Mucosa of descending colon (tissue), 3 donors: Measurements from ENCODE around the gene LETM1. TPM values are rescaled to one million over a fixed set of nuclear protein-coding genes. Genes with fewer than 3 reads are reported as not detected.

Experiments
- ATAC-seq: fragments of 200-7000 bp; cut with Tn5 transposase; one replicate; pipeline ENCODE4 v1.9.1; 2020; ENCODE audit warnings: mild to moderate bottlenecking, moderate library complexity
- DNase-seq, 3 donors: peaks; one replicate each; pipeline ENCODE4 v3.0.0-alpha.2; 2020
- H3K36me3 ChIP-seq: fragments of 200-600 bp; one replicate; pipeline ENCODE4 v1.8.0; 2021; ENCODE audit warnings: low read depth, mild to moderate bottlenecking
- H3K4me1 ChIP-seq: fragments of 200-600 bp; one replicate; pipeline ENCODE4 v1.8.0; 2021; ENCODE audit warnings: low read depth, mild to moderate bottlenecking
- H3K4me3 ChIP-seq: fragments of 200-600 bp; one replicate; pipeline ENCODE4 v1.8.0; 2021; ENCODE audit warnings: mild to moderate bottlenecking
- H3K9me3 ChIP-seq: fragments of 200-600 bp; one replicate; pipeline ENCODE4 v1.8.0; 2021; ENCODE audit warnings: mild to moderate bottlenecking
- intact Hi-C, 2 donors: fragments of 100-400 bp; cut with DNase I in 1 of 2; cut with micrococcal nuclease in 1 of 2; formaldehyde crosslinking; loops; one replicate each; pipeline versions ENCODE4 v1.11.0 to v1.11.1; 2022; cut with DNase I, micrococcal nuclease
- total RNA-seq, 3 donors: library from RNA; stranded (reverse); fragmentation: NEBNext Ultra II Directional in 2 of 3; extraction: Animal tissue kit (Norgen Biotek cat#: 25700) in 2 of 3; gene quantifications; one replicate each; pipeline versions ENCODE4 v1.2.1 to v1.2.4, GENCODE V29; 2021 to 2023
- TF ChIP-seq, protein P1 (sequence below): fragments of 200-600 bp; IDR thresholded peaks from one replicate; pipeline ENCODE4 v1.8.0; 2022; ENCODE audit warnings: antibody characterized with exemption, mild to moderate bottlenecking
- donor health status: DM: no; HTN: no; CAD: no; lungs with moderate emphysema.
- donor health status: DM: no; HTN: no; CAD: no.
- donor health status: DM: no; HTN: yes; CAD: no.

The LETM1 gene
- total RNA-seq, 3 donors from 2014 or later: 85.5 to 160 (median 133) TPM

DNA sequence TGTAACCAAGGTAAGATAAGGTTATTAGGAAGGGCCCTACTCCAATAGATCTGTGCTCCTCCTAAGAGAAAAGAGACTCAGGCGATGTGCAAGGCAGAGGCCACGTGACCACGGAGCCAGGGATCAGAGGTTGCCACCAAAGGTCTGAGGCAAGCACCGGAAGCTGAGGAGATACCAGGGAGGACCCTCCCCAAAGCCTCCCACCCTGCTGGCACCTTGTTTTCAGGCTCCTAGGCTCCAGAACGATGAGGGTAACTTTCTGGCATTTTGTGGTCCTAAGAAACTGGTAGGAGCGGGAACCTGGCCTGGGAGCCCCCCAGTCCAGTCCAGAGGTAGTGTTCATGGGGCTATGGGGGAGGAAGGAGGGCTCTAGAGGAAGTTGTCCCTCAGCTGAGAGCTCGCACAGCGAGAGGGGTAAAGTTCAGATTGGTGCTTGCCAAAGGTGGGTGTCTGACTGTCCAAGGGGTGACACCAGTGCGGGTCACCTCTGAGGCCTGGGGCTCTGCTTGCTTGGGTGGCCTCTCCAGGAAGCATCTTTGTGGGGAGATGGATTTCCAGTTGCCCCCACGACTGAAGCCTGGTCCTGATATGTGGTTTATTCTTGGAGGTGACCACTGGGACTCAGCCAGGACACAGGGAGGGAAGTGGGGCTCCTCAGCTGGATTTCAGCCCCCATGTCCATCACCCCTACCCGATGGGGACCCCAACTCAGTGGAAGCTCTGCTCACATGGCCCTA, 7.5 kb upstream of the LETM1 start:
- peak in 1 of 3 donors; percentile 27 for DNase-seq
- Histone ChIP-seq H3K4me1 (peaks cover 7% of the 10 kb centered on the region), H3K4me3 (no peak overlapping the region), H3K9me3 (no peaks in the 10 kb centered on the region), H3K36me3 (no peaks in the 10 kb centered on the region)
- intact Hi-C loops: no loop called here
- TF ChIP-seq, protein P1, sequence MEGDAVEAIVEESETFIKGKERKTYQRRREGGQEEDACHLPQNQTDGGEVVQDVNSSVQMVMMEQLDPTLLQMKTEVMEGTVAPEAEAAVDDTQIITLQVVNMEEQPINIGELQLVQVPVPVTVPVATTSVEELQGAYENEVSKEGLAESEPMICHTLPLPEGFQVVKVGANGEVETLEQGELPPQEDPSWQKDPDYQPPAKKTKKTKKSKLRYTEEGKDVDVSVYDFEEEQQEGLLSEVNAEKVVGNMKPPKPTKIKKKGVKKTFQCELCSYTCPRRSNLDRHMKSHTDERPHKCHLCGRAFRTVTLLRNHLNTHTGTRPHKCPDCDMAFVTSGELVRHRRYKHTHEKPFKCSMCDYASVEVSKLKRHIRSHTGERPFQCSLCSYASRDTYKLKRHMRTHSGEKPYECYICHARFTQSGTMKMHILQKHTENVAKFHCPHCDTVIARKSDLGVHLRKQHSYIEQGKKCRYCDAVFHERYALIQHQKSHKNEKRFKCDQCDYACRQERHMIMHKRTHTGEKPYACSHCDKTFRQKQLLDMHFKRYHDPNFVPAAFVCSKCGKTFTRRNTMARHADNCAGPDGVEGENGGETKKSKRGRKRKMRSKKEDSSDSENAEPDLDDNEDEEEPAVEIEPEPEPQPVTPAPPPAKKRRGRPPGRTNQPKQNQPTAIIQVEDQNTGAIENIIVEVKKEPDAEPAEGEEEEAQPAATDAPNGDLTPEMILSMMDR: no peak
- no peak for ATAC-seq

DNA sequence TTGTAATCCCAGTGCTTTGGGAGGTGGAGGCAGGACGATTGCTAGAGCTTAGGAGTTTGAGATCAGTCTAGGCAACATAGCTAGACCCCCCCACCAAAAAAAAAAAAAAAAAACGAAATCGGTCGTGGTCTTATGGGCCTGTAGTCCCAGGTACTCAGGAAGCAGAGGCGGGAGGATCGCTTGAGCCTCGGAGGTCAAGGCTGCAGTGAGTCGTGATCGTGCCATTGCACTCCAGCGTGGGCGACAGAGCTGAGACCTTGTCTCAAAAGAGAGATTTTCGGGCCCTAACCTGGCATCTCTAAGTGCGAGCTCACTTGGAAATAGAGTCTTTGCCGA, 7.0 kb upstream of the LETM1 start:
- H3K4me3 ChIP-seq: no peak overlapping the region
- TF ChIP-seq, protein P1: no peak
- intact Hi-C loops: no loop called here
- DNase-seq: peak in 1 of 3 donors; percentile 31
- H3K9me3 ChIP-seq: no peaks in the 10 kb centered on the region
- ATAC-seq: no peak
- H3K36me3 ChIP-seq: no peaks in the 10 kb centered on the region
- H3K4me1 ChIP-seq: peaks cover 4% of the 10 kb centered on the region

DNA sequence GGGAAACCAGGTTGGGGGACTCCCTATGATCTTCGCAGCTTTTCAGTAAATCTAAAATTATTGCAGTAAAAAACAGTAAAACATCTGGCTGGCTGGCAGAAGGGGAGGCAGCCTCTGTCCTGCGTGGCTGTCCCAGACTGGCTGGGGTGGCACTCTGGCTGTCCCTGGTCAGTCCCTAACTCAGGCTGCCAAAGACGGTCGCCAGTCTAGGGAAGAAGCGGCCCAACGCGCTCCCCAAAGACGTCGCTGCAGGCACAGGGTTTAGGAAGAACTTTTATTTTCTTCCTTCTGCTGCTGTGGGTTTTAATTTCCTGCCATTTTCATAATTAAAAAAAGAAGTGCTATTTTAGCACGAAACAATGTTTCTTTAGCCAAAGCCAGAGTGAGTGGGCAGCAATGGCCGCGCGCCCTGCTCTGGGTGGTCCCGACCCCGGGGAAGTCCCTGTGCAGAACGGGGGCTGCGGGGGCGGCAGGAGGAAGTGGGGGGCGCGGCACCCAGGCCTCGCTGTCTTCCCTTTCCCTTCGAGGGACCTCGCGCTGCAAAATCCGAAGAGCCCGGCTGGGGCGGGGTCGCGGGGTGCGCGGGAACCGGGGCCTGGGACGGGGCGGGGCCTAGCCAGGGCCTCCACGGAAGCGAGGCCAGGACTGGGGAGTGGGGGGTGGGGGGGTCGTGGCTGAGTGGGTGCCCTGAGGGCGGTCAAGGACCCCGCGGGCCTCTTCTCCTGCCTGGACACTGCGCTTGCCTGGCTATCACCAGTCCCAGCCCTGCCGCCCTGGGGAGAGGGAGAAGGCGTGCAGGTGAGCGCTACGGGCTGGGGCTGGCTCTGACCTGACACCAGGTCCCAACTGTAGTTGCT, 6.3 kb upstream of the LETM1 start:
- Histone ChIP-seq H3K4me1 (peaks cover 4% of the 10 kb centered on the region), H3K36me3 (no peaks in the 10 kb centered on the region), H3K9me3 (no peaks in the 10 kb centered on the region), H3K4me3 (no peak overlapping the region)
- intact Hi-C loops: no loop called here
- ATAC-seq: peak; percentile 33
- DNase-seq: peak in 1 of 3 donors; percentile 52
- TF ChIP-seq, protein P1: no peak

DNA sequence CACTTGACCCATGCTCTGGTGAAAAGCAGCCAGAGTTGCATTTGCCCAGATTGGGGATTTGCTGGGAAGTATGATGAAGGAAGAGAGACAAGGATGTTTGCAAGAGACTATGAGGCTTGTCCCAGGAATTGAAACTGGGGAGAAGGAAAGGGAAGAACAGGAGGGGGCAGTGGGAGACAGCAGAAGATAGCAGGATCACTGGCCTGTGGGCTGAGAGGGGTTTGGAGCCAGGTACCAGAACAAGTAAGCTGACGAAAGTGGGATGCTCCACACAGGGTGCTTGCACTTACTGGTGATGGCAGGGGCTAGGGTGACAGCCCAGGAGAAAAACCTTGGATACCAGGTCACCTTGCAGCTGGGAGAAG, 3.4 kb upstream of the LETM1 start:
- no peak for ATAC-seq
- Histone ChIP-seq H3K4me1 (peaks cover 15% of the 10 kb centered on the region), H3K9me3 (no peaks in the 10 kb centered on the region), H3K4me3 (no peak overlapping the region), H3K36me3 (no peaks in the 10 kb centered on the region)
- DNase-seq: no peak
- TF ChIP-seq, protein P1: no peak
- intact Hi-C loops: no loop called here

DNA sequence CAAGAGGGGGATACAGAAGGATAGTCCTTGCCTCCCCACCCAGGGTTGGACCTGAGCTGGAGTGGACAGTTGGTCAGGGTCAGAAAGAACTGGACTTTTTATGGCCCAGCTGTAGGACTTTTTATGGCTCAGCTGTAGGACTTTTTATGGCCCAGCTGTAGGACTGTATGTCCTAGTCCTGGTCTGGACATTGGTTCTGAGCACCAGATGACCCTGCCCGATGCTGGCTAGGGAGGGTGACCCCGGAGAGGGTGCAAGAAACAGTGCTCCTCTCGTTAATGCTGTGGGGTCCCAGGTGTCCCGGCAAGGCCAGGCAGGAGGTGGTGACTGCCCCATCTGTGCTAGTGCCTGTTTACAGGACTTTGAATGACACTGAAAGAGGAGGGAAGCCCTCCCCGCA, 2.0 kb upstream of the LETM1 start:
- H3K4me1 ChIP-seq: peaks cover 25% of the 10 kb centered on the region
- TF ChIP-seq, protein P1: no peak
- intact Hi-C loops: no loop called here
- H3K9me3 ChIP-seq: no peaks in the 10 kb centered on the region
- H3K4me3 ChIP-seq: no peak overlapping the region
- ATAC-seq (peak; percentile 7), DNase-seq (no peak)
- no peaks in the 10 kb centered on the region for H3K36me3 ChIP-seq
